ENCODE results near the gene RNF207. TPM values are rescaled to one million over a fixed set of nuclear protein-coding genes. Genes with fewer than 3 reads are reported as not detected.

RNF207 gene
- total RNA-seq, 4 donors from 2014 or later: 10.8 to 43.2 (median 20.2) TPM

- no peak overlapping the region for H3K27ac ChIP-seq (replicated peaks in 1 of 4)
- H3K27me3 ChIP-seq: peaks cover 13 to 68% (median 42%) of the 10 kb centered on the region in 4 donors
- DNase-seq (ENCODE audit: extremely low spot score): no peak
- no peaks in the 10 kb centered on the region for H3K9me3 ChIP-seq
- intact Hi-C loops (cut with DNase I): no loop called here
- peaks cover 19 to 35% (median 28%) of the 10 kb centered on the region in 4 donors for H3K4me1 ChIP-seq
- TF ChIP-seq EP300 (IDR thresholded peaks at IDR 0.05) (no peak), CTCF (IDR thresholded peaks at IDR 0.05) (no peak), POLR2A (IDR thresholded peaks at IDR 0.05; ENCODE audit: low read depth) (no peak), POLR2AphosphoS5 (IDR thresholded peaks at IDR 0.05) (no peak)
- WGBS: 68% methylated on average over 13 of the region's 17 CpGs
- no peaks in the 10 kb centered on the region for H3K36me3 ChIP-seq
- no peak overlapping the region for H3K4me3 ChIP-seq
These were observed 34.2 kb downstream of the RNF207 start for GRCh38 chr1:6239950-6240768.

- Histone ChIP-seq H3K36me3 (no peaks in the 10 kb centered on the region), H3K27me3 (peaks cover 23 to 80% (median 53%) of the 10 kb centered on the region in 4 donors), H3K9me3 (no peaks in the 10 kb centered on the region), H3K4me3 (peak overlapping the region in 1 of 4 donors; percentile 21), H3K4me1 (peaks cover 24 to 38% (median 34%) of the 10 kb centered on the region in 4 donors), H3K27ac (replicated peaks in 1 of 4) (no peak overlapping the region)
- intact Hi-C loops (cut with DNase I): no loop called here
- TF ChIP-seq POLR2AphosphoS5 (IDR thresholded peaks at IDR 0.05): no peak
- 41% methylated on average over 21 of the region's 33 CpGs for WGBS
- DNase-seq (ENCODE audit: extremely low spot score): no peak
These were observed 35.4 kb downstream of the RNF207 start for GRCh38 chr1:6241107-6241886.

GRCh38 chr1:6241887-6242740 lies 36.2 kb downstream of the RNF207 start:
- H3K27ac ChIP-seq (replicated peaks in 1 of 4): no peak overlapping the region
- H3K9me3 ChIP-seq: no peaks in the 10 kb centered on the region
- H3K4me1 ChIP-seq: peaks cover 26 to 44% (median 38%) of the 10 kb centered on the region in 4 donors
- no peak for TF ChIP-seq POLR2A (IDR thresholded peaks at IDR 0.05; ENCODE audit: low read depth)
- no peak for TF ChIP-seq POLR2AphosphoS5 (IDR thresholded peaks at IDR 0.05)
- peaks cover 26 to 88% (median 58%) of the 10 kb centered on the region in 4 donors for H3K27me3 ChIP-seq
- intact Hi-C loops (cut with DNase I): no loop called here
- peak overlapping the region; percentile 17 to 36 (median 24) for H3K4me3 ChIP-seq
- DNase-seq (ENCODE audit: extremely low spot score): no peak
- H3K36me3 ChIP-seq: no peaks in the 10 kb centered on the region
- 4% methylated on average over 10 of the region's 99 CpGs for WGBS

- Histone ChIP-seq H3K4me1 (peaks cover 26 to 47% (median 38%) of the 10 kb centered on the region in 4 donors), H3K27ac (replicated peaks in 1 of 4) (no peak overlapping the region), H3K36me3 (no peaks in the 10 kb centered on the region), H3K9me3 (no peaks in the 10 kb centered on the region), H3K4me3 (no peak overlapping the region), H3K27me3 (peaks cover 26 to 99% (median 60%) of the 10 kb centered on the region in 4 donors)
- no peak for DNase-seq (ENCODE audit: extremely low spot score)
- no peak for TF ChIP-seq CTCF (IDR thresholded peaks at IDR 0.05)
- TF ChIP-seq POLR2A (IDR thresholded peaks at IDR 0.05; ENCODE audit: low read depth): no peak
- no peak for TF ChIP-seq POLR2AphosphoS5 (IDR thresholded peaks at IDR 0.05)
- no peak for TF ChIP-seq EP300 (IDR thresholded peaks at IDR 0.05)
- WGBS: 44% methylated on average over 17 of the region's 20 CpGs
- intact Hi-C loops (cut with DNase I): no loop called here
These were observed 37.3 kb downstream of the RNF207 start for GRCh38 chr1:6243053-6243834.

GRCh38 chr1:6243993-6244392 lies 38.1 kb downstream of the RNF207 start, which contains the start of gene HES3:
TSS of gene HES3 (plus strand) at chr1:6244179. CDS start at chr1:6244366, 187 bp downstream.
- TF ChIP-seq POLR2AphosphoS5 (IDR thresholded peaks at IDR 0.05) (no peak), EP300 (IDR thresholded peaks at IDR 0.05) (no peak), POLR2A (IDR thresholded peaks at IDR 0.05; ENCODE audit: low read depth) (no peak), CTCF (IDR thresholded peaks at IDR 0.05) (no peak)
- intact Hi-C loops (cut with DNase I): loop anchor here (2.0 kb wide), 2 partner anchors 37 to 191 kb away; partner anchors contain the start of gene RNF207
- no peak for DNase-seq (ENCODE audit: extremely low spot score)
- no peaks in the 10 kb centered on the region for H3K9me3 ChIP-seq
- no peak within 1 kb of the TSS for H3K27ac ChIP-seq (replicated peaks in 1 of 4)
- no peak within 1 kb of the TSS for H3K4me3 ChIP-seq
- WGBS: 4% methylated on average over 10 of the region's 16 CpGs
- peaks cover 26 to 99% (median 66%) of the 10 kb centered on the region in 4 donors for H3K27me3 ChIP-seq
- peaks cover 26 to 52% (median 42%) of the 10 kb centered on the region in 4 donors for H3K4me1 ChIP-seq
- no peaks in the 10 kb centered on the region for H3K36me3 ChIP-seq

All from esophagus muscularis mucosa (tissue), 4 donors.